Type B pancreatic cell (in vitro differentiated cells): ENCODE measurements around the gene ADGRV1. TPM values are rescaled to one million over a fixed set of nuclear protein-coding genes. Genes with fewer than 3 reads are reported as not detected.
A peak's percentile ranks its signal among the peaks of the same experiment; 100 is the strongest.

Source experiments
- DNase-seq: peaks from one replicate; pipeline ENCODE4 v3.0.0; 2021; ENCODE audit warnings: mixed read lengths; ENCODE audit not compliant: unreplicated experiment; ENCODE audit errors: extremely low spot score
- H3K27ac Mint-ChIP-seq: 2 replicates; pipeline ENCODE4 v1.8.0; 2021; ENCODE audit warnings: mild to moderate bottlenecking, mixed read lengths
- H3K27me3 Mint-ChIP-seq: 2 replicates; pipeline ENCODE4 v1.8.0; 2021; ENCODE audit warnings: mixed read lengths
- H3K36me3 Mint-ChIP-seq: 2 replicates; pipeline ENCODE4 v1.8.0; 2021; ENCODE audit warnings: mixed read lengths
- H3K4me1 Mint-ChIP-seq: one replicate; pipeline ENCODE4 v1.8.0; 2021; ENCODE audit warnings: mixed read lengths; ENCODE audit not compliant: unreplicated experiment
- H3K4me3 Mint-ChIP-seq: 2 replicates; pipeline ENCODE4 v1.8.0; 2021; ENCODE audit warnings: mild to moderate bottlenecking, mixed read lengths
- H3K9me3 Mint-ChIP-seq: 2 replicates; pipeline ENCODE4 v1.8.0; 2021; ENCODE audit warnings: mixed read lengths
- total RNA-seq: library from RNA; stranded (reverse); gene quantifications from 2 replicates; pipeline ENCODE4 v1.2.1, GENCODE V29; 2021; ENCODE audit warnings: low replicate concordance
- TF ChIP-seq, protein P1 (sequence below): fragments of 200-600 bp; sonication (generic); conservative IDR thresholded peaks from 2 replicates; pipeline ENCODE4 v1.5.0; 2021; ENCODE audit warnings: antibody characterized with exemption, mild to moderate bottlenecking

The ADGRV1 gene
- total RNA-seq, 1 donor from 2014 or later: 29.5 TPM

- Mint-ChIP-seq H3K36me3 (peaks cover 11% of the 10 kb centered on the region), H3K27ac (peak overlapping the region; percentile 68), H3K4me1 (peaks cover 34% of the 10 kb centered on the region), H3K9me3 (peaks cover 7% of the 10 kb centered on the region), H3K4me3 (no peak overlapping the region), H3K27me3 (no peaks in the 10 kb centered on the region)
- TF ChIP-seq, protein P1, sequence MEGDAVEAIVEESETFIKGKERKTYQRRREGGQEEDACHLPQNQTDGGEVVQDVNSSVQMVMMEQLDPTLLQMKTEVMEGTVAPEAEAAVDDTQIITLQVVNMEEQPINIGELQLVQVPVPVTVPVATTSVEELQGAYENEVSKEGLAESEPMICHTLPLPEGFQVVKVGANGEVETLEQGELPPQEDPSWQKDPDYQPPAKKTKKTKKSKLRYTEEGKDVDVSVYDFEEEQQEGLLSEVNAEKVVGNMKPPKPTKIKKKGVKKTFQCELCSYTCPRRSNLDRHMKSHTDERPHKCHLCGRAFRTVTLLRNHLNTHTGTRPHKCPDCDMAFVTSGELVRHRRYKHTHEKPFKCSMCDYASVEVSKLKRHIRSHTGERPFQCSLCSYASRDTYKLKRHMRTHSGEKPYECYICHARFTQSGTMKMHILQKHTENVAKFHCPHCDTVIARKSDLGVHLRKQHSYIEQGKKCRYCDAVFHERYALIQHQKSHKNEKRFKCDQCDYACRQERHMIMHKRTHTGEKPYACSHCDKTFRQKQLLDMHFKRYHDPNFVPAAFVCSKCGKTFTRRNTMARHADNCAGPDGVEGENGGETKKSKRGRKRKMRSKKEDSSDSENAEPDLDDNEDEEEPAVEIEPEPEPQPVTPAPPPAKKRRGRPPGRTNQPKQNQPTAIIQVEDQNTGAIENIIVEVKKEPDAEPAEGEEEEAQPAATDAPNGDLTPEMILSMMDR: no peak
- no peak for DNase-seq
Measured at GRCh38 chr5:90939211-90939610, 380.6 kb downstream of the ADGRV1 start.

GRCh38 chr5:90940227-90940995 is 381.8 kb downstream of the ADGRV1 start:
- TF ChIP-seq, protein P1: no peak
- peaks cover 4% of the 10 kb centered on the region for H3K36me3 Mint-ChIP-seq
- H3K27ac Mint-ChIP-seq: peak overlapping the region; percentile 68
- peak overlapping the region; percentile 5 for H3K4me3 Mint-ChIP-seq
- H3K9me3 Mint-ChIP-seq: no peaks in the 10 kb centered on the region
- DNase-seq: no peak
- H3K27me3 Mint-ChIP-seq: no peaks in the 10 kb centered on the region
- H3K4me1 Mint-ChIP-seq: peaks cover 28% of the 10 kb centered on the region

GRCh38 chr5:90941002-90941720 is 382.6 kb downstream of the ADGRV1 start:
- Mint-ChIP-seq H3K36me3 (peaks cover 7% of the 10 kb centered on the region), H3K27ac (peak overlapping the region; percentile 68), H3K9me3 (no peaks in the 10 kb centered on the region), H3K4me3 (no peak overlapping the region), H3K27me3 (no peaks in the 10 kb centered on the region), H3K4me1 (peaks cover 28% of the 10 kb centered on the region)
- DNase-seq: no peak
- TF ChIP-seq, protein P1: no peak

- Mint-ChIP-seq H3K36me3 (peaks cover 3% of the 10 kb centered on the region), H3K9me3 (no peaks in the 10 kb centered on the region), H3K4me1 (peaks cover 24% of the 10 kb centered on the region), H3K27me3 (no peaks in the 10 kb centered on the region), H3K27ac (no peak overlapping the region), H3K4me3 (no peak overlapping the region)
- no peak for DNase-seq
- TF ChIP-seq, protein P1: no peak
Measured at GRCh38 chr5:90944116-90944515, 385.5 kb downstream of the ADGRV1 start.

DNA sequence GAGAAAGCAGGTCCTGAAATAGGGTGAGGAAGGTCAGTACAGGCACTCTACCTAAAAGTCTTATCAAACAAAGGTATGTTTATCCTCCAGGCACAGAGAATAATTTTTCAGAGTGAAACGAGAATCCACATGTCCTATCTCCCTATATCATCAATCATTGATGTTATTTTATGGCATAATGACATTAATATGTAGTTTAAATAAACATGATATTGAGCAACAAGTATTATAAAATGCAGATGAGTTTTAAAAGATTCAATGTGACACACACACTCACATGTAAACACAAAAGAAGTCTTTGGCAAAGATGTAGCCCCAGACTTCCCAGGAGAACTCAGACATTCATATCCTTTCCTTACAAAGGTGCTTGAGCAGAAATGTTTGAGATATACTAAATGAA is 389.1 kb downstream of the ADGRV1 start:
- H3K4me1 Mint-ChIP-seq: no peaks in the 10 kb centered on the region
- no peak overlapping the region for H3K4me3 Mint-ChIP-seq
- H3K27me3 Mint-ChIP-seq: no peaks in the 10 kb centered on the region
- TF ChIP-seq, protein P1: no peak
- H3K27ac Mint-ChIP-seq: no peak overlapping the region
- no peaks in the 10 kb centered on the region for H3K9me3 Mint-ChIP-seq
- H3K36me3 Mint-ChIP-seq: peaks cover 3% of the 10 kb centered on the region
- no peak for DNase-seq
